Prostate gland (tissue), 2 donors: ENCODE measurements around the gene ADAMTS14.

Experiments used
- CTCF ChIP-seq, 4 experiments: fragments of 200-600 bp in 2 of 4; fragments of 450-650 bp in 2 of 4; sonication (generic) in 2 of 4; IDR thresholded peaks; 1 replicate in 3 of 4; 2 replicates in 1 of 4; pipeline ENCODE4 v1.5.1; 2016 to 2019; ENCODE audit warnings: antibody characterized with exemption in 4 of 4, mild to moderate bottlenecking in 2 of 4, moderate library complexity in 2 of 4
- POLR2A ChIP-seq: fragments of 450-650 bp; IDR thresholded peaks from one replicate; pipeline ENCODE4 v1.6.1; 2016; ENCODE audit warnings: antibody characterized with exemption, mild to moderate bottlenecking
- POLR2AphosphoS5 ChIP-seq: sonication (generic); formaldehyde crosslinking; IDR thresholded peaks from one replicate; pipeline ENCODE4 v1.6.1; 2017; ENCODE audit warnings: antibody characterized with exemption

GRCh38 chr10:70757856-70758255 is 85.5 kb downstream of the ADAMTS14 start:
- TF ChIP-seq POLR2A (no peak), POLR2AphosphoS5 (no peak), CTCF (IDR thresholded peaks at IDR 0.05) (no peak)
